GM12874 (cell line): Measurements from ENCODE around the gene ALDH18A1.

ENCODE experiments used
- CTCF ChIP-seq: IDR thresholded peaks from 2 replicates; pipeline ENCODE4 v1.5.1; 2011; ENCODE audit warnings: low read depth, mild to moderate bottlenecking, control low read depth, low read length, moderate library complexity; ENCODE audit not compliant: insufficient read depth

ALDH18A1 gene

GRCh38 chr10:95601116-95601719 lies 55.3 kb downstream of the ALDH18A1 start:
- TF ChIP-seq CTCF, result peak; percentile 86

GRCh38 chr10:95600158-95600557 lies 56.4 kb downstream of the ALDH18A1 start:
- no peak for TF ChIP-seq CTCF

- no peak for TF ChIP-seq CTCF
Observed at GRCh38 chr10:95597788-95598187, 58.7 kb downstream of the ALDH18A1 start.

- no peak for TF ChIP-seq CTCF
Observed at GRCh38 chr10:95588025-95588424, 68.5 kb downstream of the ALDH18A1 start.

- no peak for TF ChIP-seq CTCF
Observed at GRCh38 chr10:95579835-95580535, 76.5 kb downstream of the ALDH18A1 start.

- TF ChIP-seq CTCF, result no peak
Observed at GRCh38 chr10:95579292-95579691, 77.2 kb downstream of the ALDH18A1 start.

- TF ChIP-seq CTCF, result no peak
Observed at GRCh38 chr10:95578619-95579018, 77.9 kb downstream of the ALDH18A1 start.
